Islet of Langerhans (tissue), 1 donor: ENCODE results near the gene STAT4.
A peak's percentile ranks its signal among the peaks of the same experiment; 100 is the strongest.

ENCODE experiments used
- FAIRE-seq: peaks from one replicate; lab custom pipeline; 2011; peaks lifted over from hg19 to GRCh38; lab: Jason Lieb, UNC

STAT4 gene

DNA sequence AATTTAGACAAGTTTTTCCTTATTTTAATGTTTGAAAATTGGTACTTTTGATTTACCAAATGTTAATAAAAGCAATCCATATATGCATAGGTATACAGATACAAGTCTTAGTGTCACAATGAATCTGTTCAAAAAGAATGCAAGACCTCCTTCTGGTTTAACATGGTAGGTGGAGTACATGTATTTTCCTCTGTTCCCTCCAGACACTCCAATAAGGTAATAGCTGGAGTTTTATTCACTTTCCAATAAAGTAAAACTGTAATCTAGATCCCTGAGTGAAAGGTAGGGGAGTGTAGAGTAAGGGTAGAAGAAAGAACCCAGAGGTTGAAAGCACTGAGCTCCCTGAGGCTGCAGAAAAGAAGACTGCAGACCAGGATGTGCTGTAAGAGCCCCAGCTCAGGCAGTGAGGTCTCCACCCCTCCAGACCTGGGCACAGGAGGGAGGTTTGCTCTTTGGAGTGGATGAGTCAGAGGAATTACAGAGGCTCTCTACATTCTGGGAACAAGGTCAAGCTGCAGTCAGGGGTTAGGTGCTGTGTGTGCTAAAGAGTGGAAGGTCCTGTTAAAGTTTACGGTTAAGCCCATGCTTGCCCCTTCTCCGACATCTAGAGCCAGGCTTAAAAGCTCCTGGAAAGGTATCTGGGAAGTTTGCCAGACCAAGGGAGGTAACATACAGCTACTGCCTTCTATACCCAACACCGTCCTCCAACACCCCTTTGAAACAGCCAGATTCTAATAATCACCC is 109.2 kb downstream of the STAT4 start:
- no peak for FAIRE-seq

DNA sequence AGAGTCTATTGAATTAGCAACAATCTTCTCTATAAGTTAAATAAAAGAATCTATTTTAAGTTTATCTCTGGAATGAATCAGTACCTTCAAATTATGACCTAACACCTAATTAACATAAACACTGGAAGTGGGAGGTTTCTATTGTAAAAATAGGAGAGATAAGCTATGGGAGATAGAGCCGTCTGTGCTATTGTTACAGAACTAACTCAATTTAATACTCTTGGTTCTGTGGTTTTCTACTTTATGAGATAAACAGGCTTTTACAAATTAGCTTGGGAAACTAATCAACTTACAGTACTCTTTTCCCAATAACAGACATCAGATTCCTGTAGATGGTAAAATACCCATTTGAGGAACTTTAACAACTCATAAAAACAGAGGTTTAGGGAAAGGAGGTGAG is 111.2 kb downstream of the STAT4 start:
- no peak for FAIRE-seq

DNA sequence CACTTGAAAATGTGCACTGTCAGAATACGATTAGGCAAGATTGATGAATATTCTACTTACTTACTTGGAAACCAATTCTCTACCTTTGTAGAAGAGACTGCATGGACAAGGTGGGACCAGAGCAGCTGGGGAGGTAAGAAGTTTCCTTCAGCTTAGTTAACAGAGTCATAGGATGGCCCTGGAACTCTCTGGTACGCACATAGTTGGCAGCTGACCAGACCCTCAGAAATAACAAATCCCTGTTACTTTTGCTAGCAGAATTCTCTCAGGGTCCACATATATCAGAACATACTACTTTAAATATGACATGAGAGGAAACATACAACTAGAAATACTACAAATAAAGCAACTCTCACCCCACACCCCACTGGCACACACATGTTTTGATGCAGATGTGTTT is 112.1 kb downstream of the STAT4 start:
- no peak for FAIRE-seq

DNA sequence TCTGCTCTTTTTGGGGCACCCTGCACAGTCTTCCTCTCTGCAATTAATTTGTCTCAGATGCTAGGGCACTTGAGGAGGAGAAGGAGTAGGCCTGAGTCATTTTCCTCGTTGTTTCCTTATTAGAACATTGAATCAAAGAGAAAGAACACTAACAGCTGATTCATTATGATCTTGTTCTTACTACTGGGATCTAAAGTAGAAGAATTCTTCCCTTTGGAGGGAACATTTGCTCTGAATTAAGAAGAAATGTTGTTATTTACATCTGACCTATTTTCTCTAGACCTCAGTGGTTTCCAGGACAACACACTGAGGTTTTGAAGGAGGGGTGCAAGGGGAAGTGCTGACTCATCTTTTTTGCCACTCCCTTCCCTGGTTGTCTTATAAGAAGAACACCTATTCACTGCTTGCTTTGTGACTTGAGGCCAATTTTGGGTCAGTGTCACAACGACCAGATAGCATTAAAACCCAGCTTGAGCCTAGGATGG is 112.5 kb downstream of the STAT4 start:
- peak; percentile 21 for FAIRE-seq

DNA sequence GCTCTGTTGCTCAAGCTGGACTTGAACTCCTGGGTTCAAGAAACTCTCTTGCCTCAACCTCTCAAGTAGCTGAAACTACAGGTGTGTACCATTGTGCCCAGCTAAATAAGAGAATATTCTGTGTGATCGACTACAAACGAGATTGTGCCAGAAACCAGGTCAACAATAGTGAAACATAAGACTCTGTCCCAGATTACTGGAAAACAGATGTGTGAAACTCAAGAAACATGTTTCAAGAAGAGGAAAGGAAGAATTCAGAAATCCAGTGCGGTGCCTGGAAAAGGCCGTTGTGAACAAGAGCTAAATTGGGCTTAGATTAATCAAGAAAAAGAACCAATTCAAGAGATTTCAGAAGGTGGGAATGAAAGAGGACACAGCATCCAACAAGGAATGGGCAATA is 113.4 kb downstream of the STAT4 start:
- FAIRE-seq: no peak

DNA sequence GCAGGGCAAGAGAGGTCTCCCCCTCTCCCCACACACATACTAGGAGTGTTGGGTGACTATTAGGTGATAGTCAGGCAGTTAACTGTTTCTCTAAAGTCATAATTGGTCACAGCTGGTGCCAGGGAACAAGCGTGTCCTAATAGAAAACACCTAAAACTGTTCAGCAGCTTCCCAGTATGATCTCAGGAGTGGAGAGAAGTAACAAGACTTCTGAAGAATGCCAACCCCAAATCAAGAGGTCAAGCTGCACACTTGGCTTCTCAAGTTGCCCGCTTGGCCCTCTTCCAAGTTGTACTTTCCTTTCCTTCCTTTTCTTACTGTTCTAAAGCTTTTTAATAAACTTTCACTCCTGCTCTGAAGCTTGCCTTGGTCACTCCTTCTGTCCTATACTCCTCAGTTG is 114.4 kb downstream of the STAT4 start:
- FAIRE-seq: no peak

DNA sequence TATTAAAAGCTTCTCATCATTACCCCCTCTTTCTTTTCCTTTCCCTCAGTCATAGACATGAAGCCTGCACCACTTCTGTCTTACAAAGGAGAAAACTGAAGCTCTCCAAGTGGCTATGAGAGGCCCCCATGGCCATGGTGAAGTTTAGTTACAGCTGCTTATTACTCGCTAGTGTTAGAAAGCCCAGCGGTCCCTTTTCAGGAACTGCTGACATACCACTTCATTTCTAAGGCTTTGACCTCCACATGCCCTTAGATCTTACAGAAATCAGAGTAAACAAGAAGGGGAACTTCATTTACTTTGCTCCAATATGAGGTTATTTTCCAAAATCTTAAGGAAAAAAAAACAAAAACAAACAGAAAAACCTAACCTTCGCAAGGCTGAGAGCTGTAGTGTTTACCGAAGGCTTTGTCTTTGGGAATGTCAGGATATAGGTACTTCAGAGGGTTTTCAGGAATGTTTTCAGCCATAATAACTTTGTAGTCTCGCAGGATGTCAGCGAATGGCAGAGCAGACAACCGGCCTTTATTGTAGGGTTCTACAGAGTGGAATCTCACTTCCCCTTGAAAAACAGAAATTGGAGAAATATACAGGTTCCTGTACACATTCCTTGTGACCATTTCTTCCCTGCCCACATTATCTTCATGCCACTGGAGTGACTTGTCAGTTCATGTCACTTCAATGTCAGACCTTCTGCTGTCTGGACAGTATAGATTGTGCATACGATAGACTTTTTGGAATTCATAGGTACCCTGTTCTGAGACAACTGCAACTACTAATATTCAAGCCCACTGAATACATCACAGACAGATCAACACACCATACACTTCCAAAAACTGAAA is 118.0 kb downstream of the STAT4 start:
- FAIRE-seq: no peak

DNA sequence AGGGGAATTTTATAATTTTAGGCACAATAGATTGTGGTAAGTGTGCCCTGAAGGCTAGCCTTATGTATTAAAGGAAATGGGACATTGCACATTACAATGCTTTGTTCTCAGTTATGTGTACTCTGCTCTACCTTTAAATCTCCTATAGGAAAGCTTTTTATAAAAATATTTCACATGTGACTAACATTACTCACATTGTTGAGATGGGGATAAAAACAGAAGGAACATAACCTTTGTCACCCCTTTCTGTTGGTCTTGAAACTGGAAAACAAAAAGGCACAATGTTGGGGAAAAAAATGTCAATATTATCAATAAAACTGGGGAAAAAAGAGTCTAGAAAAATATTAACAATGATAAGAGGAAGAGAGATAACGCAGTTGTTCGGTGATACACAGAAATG is 119.5 kb downstream of the STAT4 start:
- FAIRE-seq: no peak

DNA sequence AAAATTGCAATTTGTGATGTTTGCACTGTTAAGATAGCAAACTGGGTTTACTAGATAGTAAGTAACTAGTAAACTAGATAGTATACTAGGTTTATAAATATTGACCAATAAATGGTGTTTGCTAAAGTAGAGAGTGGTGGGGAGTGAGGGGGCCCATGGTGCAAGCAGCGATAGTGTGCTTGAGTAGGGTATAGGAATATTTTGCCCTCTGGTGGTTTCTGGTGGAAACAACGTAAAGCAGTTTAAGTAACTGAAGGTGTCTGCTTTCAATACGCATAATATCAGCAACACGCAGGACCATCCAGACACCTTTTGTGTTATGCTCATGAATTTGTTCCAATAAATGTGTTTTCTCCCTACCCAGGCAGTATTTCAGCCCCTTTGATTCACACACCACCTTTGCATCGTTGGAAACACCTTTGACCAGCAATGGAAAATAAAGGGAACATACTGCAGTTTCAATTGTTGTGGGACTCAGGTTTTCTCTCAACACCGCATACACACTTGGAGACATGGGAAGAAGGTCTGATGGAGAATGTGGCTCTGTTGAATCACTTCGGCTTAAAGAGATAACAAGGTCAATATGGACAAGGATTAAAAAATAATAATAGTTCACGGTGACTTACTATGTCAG is 120.2 kb downstream of the STAT4 start:
- peak; percentile 98 for FAIRE-seq

DNA sequence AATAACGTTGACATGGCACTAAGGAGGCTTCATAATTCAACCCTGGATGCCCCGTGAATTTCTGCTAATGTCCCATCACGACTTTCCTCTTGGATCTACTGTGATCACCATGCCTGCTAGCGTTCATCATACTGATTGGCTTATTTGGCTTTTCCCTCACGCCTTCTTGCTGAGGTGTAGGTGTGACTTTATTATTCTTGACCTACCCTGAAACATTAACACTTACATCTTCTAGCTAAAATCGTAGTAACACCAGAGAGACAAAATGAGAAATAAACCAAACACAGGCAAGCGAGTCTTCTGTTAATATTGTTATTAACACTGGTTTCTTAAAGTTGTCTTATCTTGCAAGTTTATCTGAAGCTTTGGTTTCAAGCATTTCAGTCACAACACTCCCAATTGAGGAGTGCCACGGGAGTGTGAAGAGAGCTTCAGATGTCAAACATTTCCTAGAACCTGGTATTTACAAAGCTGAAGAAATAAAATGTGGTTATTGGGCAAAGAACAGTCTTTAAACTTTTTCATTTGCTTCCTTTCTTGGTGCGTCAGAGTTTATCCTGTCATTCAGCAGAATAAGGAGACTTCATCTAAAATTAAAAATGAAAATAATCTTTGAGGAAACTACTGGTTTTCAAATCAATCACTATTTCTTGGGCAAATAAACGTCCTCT is 121.4 kb downstream of the STAT4 start:
- FAIRE-seq: no peak

DNA sequence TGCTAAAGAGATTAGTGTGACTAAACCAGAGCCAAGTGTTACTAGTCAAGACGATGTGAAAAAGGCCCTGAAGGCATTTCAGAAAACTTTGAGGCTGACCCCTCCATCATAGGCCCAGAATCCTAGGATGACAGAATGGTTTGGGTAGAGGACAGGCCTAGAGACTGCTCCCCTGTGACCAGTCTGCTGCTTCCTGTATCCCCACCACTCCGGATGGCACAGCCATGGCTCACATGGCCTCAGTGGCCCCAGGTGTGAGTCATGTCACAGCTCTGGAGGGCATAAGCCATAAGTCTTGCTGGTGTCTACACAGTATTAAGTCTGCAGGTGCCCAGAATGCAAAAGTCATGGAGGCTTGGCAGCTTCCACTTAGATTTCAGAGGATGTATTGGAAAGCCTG is 124.4 kb downstream of the STAT4 start:
- no peak for FAIRE-seq

DNA sequence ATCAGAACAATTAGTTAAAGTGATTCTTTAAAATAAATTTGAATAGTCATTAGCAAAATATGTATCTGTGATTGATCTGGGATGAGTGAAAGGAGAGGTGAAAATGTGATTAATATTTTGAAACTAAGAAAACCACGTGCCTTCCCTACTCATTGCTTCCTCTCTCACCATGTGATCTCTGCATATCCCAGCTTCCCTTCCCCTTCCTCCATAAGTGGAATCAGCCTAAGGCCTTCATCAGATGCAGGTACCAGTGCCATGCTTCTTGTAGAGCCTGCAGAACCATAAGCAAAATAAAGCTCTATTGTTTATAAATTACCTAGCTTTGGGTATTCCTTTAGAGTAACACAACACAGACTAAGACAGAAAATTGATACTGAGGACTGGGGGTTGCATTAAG is 125.7 kb downstream of the STAT4 start:
- no peak for FAIRE-seq

DNA sequence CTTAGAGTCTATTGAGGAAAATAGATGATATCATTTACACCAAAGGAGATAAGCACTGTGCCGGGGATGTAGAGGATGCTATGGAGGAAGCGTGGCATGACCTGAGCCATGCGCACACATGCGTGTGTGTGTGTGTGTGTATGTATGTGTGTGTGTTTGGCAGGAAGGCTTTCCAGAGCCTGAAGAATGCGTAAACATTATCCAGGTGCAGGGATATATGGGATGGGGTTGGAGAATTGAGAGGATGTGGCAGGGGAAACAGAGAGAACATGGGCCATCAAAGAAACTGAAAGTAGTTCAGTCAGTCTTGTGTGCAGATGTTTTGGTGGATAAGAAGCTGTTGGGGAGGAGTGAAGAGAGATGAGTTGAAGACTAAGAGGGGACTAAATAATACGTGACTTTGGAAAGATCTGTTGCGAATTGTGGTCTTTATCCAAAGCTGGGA is 127.5 kb downstream of the STAT4 start:
- no peak for FAIRE-seq

DNA sequence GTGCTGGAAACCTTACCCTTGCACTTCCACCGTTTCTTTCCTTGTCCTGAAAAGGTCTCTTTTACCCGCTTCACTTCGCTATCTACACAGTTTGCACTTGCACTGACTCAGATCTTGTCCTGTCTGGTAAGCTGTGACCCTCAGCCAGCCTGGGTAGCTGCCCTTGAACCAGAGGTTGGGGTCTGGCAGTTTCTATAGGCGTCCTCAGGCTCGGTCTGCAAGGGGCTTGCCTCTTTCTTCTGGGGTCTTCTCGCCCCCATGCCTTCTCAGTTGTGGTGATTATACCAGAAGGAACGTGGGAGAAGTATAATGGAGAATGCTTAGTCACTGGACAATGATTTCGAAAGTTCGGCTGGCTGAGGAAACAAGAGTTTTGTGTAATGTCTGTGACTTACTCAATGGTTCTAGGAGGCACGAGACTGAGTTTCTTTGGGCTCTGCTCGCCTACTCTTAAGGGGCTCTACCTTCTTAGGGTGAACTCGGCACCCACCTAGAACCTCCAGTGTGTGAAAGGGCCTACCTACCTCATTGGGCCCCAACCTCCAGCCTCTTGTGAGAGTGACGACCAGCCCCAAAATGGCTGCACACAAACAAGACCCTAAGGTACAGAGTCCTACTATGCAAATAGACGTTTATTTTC is 129.9 kb downstream of the STAT4 start:
- FAIRE-seq: no peak

DNA sequence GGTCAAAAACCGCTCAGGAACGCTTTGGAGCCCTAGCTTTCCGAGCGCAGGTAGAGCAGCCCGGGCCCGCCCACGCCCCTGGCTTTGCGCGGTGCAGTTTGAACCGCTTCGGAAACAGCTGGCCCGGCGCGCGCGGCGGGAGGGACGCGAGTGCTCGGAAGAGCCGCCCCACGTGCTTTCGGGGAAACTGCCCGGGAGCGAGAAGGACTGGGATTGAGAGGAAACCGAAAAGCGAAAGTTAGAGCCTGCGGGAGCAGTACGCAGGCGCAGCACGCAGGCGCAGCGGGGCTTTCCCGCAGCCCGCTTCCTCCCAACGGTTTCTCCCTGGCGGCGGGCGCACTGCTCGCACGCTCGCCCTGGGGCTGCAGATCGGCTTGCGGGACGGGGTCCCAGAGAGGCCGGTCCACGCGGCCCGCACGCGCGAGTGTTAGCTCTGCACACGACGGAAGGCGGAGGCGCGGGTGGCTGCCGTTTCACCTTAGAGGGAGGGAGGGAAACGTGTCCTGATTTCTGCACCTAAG is 130.5 kb downstream of the STAT4 start:
- no peak for FAIRE-seq

DNA sequence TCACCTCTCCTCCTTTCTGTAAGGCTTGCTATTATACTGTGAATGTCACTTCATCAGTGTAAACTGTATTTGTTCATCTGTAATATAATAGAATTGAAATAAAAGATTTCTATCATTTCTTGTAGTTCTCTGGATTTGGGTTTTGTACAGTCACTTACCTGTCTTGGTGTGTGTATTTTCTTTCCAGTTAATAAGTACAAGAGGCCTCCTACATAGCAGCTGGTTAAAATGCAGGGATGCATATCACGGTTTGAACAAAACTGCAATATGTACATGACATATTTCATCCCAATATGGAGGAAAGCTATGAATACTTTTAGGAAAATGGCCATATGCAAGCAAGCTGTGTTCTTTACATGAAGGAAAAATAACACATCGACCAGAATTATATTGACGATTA is 131.4 kb downstream of the STAT4 start:
- FAIRE-seq: no peak

DNA sequence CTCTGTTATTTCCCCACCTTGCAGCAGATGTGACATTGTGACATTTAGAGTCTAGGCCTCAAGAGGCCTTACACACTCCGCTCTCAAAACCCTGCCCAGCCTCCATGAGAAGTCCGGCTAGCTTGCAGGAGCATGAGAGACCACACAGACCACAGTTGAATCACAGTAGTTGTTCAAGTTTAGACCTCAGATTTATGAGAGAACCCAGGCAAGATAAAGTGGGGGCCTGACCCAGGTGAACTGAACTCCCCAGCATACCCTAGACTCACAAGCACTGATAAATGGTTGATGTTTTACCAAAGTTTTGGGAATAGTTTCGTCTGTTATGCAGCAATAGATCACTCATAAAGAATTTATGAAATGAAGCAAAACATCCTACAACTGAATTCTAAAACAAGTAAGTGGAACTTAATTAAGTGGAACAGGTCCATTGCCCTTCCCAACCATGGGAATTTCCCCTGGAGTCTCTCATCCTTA is 132.1 kb downstream of the STAT4 start:
- FAIRE-seq: no peak

DNA sequence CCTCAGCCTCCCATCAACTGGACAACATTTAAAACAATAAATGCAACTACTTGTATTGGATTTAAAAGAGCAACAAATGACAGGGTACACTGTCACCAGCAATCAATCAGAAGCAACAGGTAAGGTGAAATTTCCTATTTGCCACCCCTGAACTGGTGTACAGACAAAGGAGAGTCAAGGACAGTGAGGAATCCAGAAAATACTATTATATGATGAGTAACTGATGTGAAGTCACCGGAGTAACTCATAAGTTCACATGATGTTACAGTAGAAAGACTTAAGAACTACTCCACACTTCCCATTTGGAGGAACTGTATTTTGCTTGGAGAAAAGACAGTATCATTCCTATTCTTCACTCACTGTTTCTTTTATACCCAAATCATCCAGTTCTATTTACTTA is 132.7 kb downstream of the STAT4 start:
- FAIRE-seq: no peak

DNA sequence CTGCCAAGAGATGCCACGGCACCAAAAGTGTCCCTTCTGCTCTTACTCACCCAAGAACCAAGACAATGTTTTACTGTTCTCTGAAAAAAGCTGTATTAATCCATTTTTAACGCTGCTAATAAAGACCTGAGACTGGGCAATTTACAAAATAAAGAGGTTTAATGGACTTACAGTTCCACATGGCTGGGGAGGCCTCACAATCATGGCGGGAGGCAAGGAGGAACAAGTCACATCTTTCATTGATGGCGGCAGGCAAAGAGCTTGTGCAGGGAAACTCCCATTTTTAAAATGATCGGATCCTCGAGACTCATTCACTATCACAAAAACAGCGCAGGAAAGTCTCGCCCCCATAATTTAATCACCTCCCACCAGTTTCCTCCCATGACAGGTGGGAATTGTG is 135.0 kb downstream of the STAT4 start:
- no peak for FAIRE-seq

DNA sequence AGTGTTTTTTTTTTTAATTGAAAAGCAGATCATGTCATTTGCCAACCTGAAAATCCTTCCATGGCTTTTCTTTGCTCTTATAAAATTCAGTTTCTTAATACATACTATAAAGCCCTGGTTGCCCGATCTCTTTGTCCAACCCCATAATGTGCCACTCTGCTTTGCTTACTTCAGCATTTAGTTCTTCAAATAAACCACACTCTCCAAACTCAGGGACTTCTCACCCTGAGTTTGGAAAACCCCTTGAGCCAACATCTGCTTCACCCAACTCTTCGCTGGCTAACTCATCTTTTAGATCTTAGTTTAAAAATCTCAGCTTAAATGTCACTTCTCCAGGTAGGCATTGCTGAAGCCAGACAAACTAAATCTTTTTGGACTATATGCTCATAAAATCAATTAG is 135.6 kb downstream of the STAT4 start:
- FAIRE-seq: no peak

DNA sequence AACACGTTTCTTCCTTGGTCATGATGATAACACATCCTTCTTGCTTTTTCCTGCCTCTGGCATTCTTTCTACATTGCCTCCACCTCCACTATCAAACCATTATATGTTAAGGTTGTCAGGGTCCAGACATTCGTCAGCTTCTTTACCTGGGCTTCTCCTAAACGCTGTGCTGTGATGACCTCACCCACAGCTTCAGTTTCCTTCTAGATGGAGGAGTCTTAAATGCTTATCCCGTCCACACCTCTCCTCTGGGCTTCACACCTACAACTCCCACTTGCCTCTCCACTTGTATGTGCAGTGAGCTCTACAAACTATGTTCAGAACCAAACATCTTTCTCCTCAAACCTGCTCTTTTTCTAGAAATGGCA is 136.2 kb downstream of the STAT4 start:
- no peak for FAIRE-seq
